ENCODE results near the gene IWS1.
"Not testable (repeated sequence)": the region's sequence is repeated elsewhere in the genome, so short reads cannot be mapped to it uniquely, and the experiment has no call there.

Gene IWS1

GRCh38 chr2:127526132-127527000, at the start of gene IWS1:
IWS1 (minus strand) TSS chr2:127526489; CDS start chr2:127526208, 281 bp downstream.
- Mint-ChIP-seq H3K4me1 (peaks cover 35% of the 10 kb centered on the region), H3K9me3 (peaks cover 4% of the 10 kb centered on the region), H3K27me3 (no peaks in the 10 kb centered on the region), H3K27ac (peak within 1 kb of the TSS; percentile 99), H3K4me3 (peak within 1 kb of the TSS; percentile 96), H3K36me3 (peaks cover 6% of the 10 kb centered on the region)

GRCh38 chr2:127575941-127576432, 49.7 kb upstream of the IWS1 start:
- H3K36me3 Mint-ChIP-seq: no peaks in the 10 kb centered on the region
- H3K27me3 Mint-ChIP-seq: no peaks in the 10 kb centered on the region
- H3K9me3 Mint-ChIP-seq: no peaks in the 10 kb centered on the region
- H3K4me3 Mint-ChIP-seq: no peak overlapping the region
- H3K4me1 Mint-ChIP-seq: peaks cover 20% of the 10 kb centered on the region
- H3K27ac Mint-ChIP-seq: no peak overlapping the region

- Mint-ChIP-seq H3K36me3 (no peaks in the 10 kb centered on the region), H3K27me3 (no peaks in the 10 kb centered on the region), H3K4me3 (peak overlapping the region; percentile 20), H3K9me3 (no peaks in the 10 kb centered on the region), H3K27ac (peak overlapping the region; percentile 38), H3K4me1 (peaks cover 20% of the 10 kb centered on the region)
Measured at GRCh38 chr2:127575185-127575765, 49.0 kb upstream of the IWS1 start.

GRCh38 chr2:127574656-127575055, 48.4 kb upstream of the IWS1 start:
- no peak overlapping the region for H3K27ac Mint-ChIP-seq
- no peaks in the 10 kb centered on the region for H3K36me3 Mint-ChIP-seq
- H3K9me3 Mint-ChIP-seq: no peaks in the 10 kb centered on the region
- no peak overlapping the region for H3K4me3 Mint-ChIP-seq
- H3K4me1 Mint-ChIP-seq: peaks cover 20% of the 10 kb centered on the region
- H3K27me3 Mint-ChIP-seq: no peaks in the 10 kb centered on the region

GRCh38 chr2:127573771-127574170, 47.5 kb upstream of the IWS1 start:
- Mint-ChIP-seq H3K9me3 (no peaks in the 10 kb centered on the region), H3K27me3 (no peaks in the 10 kb centered on the region), H3K4me3 (no peak overlapping the region), H3K36me3 (no peaks in the 10 kb centered on the region), H3K27ac (no peak overlapping the region), H3K4me1 (peaks cover 20% of the 10 kb centered on the region)

GRCh38 chr2:127573298-127573697, 47.0 kb upstream of the IWS1 start:
- Mint-ChIP-seq H3K27ac (no peak overlapping the region), H3K27me3 (no peaks in the 10 kb centered on the region), H3K9me3 (no peaks in the 10 kb centered on the region)

GRCh38 chr2:127572841-127573240, 46.6 kb upstream of the IWS1 start:
- H3K4me1 Mint-ChIP-seq: peaks cover 20% of the 10 kb centered on the region
- H3K4me3 Mint-ChIP-seq: no peak overlapping the region
- H3K27ac Mint-ChIP-seq: no peak overlapping the region
- no peaks in the 10 kb centered on the region for H3K27me3 Mint-ChIP-seq
- no peaks in the 10 kb centered on the region for H3K36me3 Mint-ChIP-seq
- H3K9me3 Mint-ChIP-seq: no peaks in the 10 kb centered on the region

More at GRCh38 chr2:127573298-127573697, 47.0 kb upstream of the IWS1 start:
- Mint-ChIP-seq H3K4me1 (peaks cover 20% of the 10 kb centered on the region), H3K36me3 (no peaks in the 10 kb centered on the region), H3K4me3 (no peak overlapping the region)

GRCh38 chr2:127572352-127572751, 46.1 kb upstream of the IWS1 start:
- H3K9me3 Mint-ChIP-seq, H3K27me3 Mint-ChIP-seq, H3K27ac Mint-ChIP-seq, H3K4me3 Mint-ChIP-seq, H3K36me3 Mint-ChIP-seq: not testable (repeated sequence)
- H3K4me1 Mint-ChIP-seq: peaks cover 20% of the 10 kb centered on the region

GRCh38 chr2:127570282-127571250, 44.3 kb upstream of the IWS1 start:
- H3K36me3 Mint-ChIP-seq: no peaks in the 10 kb centered on the region
- H3K27ac Mint-ChIP-seq: no peak overlapping the region
- H3K9me3 Mint-ChIP-seq: no peaks in the 10 kb centered on the region
- no peaks in the 10 kb centered on the region for H3K27me3 Mint-ChIP-seq
- H3K4me1 Mint-ChIP-seq: peaks cover 7% of the 10 kb centered on the region
- no peak overlapping the region for H3K4me3 Mint-ChIP-seq

GRCh38 chr2:127569666-127570065, 43.4 kb upstream of the IWS1 start:
- H3K36me3 Mint-ChIP-seq: no peaks in the 10 kb centered on the region
- H3K9me3 Mint-ChIP-seq: no peaks in the 10 kb centered on the region
- H3K27me3 Mint-ChIP-seq: no peaks in the 10 kb centered on the region
- no peak overlapping the region for H3K4me3 Mint-ChIP-seq
- no peaks in the 10 kb centered on the region for H3K4me1 Mint-ChIP-seq
- H3K27ac Mint-ChIP-seq: no peak overlapping the region

GRCh38 chr2:127568128-127568527, 41.8 kb upstream of the IWS1 start:
- Mint-ChIP-seq H3K4me3 (no peak overlapping the region), H3K27me3 (no peaks in the 10 kb centered on the region), H3K4me1 (peaks cover 4% of the 10 kb centered on the region), H3K9me3 (no peaks in the 10 kb centered on the region), H3K36me3 (no peaks in the 10 kb centered on the region), H3K27ac (no peak overlapping the region)

GRCh38 chr2:127567351-127567854, 41.1 kb upstream of the IWS1 start:
- Mint-ChIP-seq H3K4me1 (peaks cover 4% of the 10 kb centered on the region), H3K36me3 (no peaks in the 10 kb centered on the region), H3K9me3 (no peaks in the 10 kb centered on the region), H3K27me3 (no peaks in the 10 kb centered on the region), H3K4me3 (no peak overlapping the region), H3K27ac (no peak overlapping the region)

- no peak overlapping the region for H3K4me3 Mint-ChIP-seq
- no peaks in the 10 kb centered on the region for H3K27me3 Mint-ChIP-seq
- H3K27ac Mint-ChIP-seq: no peak overlapping the region
- H3K4me1 Mint-ChIP-seq: peaks cover 4% of the 10 kb centered on the region
- H3K36me3 Mint-ChIP-seq: no peaks in the 10 kb centered on the region
- no peaks in the 10 kb centered on the region for H3K9me3 Mint-ChIP-seq
Measured at GRCh38 chr2:127566576-127566975, 40.3 kb upstream of the IWS1 start.

GRCh38 chr2:127566139-127566417, 39.8 kb upstream of the IWS1 start:
- Mint-ChIP-seq H3K36me3 (no peaks in the 10 kb centered on the region), H3K9me3 (no peaks in the 10 kb centered on the region), H3K4me3 (no peak overlapping the region), H3K4me1 (peaks cover 4% of the 10 kb centered on the region), H3K27ac (no peak overlapping the region), H3K27me3 (no peaks in the 10 kb centered on the region)

All from activated naive CD4-positive, alpha-beta T cell treated with anti-CD3 and anti-CD28 coated beads, Interleukin-2, amount 50 U/mL, for 24 hours (primary cell).